Jurkat, Clone E6-1 (cell line): ENCODE results near the gene DNAH9.

Experiments
- DNase-seq: peaks from one replicate; pipeline ENCODE4 v3.0.0-alpha.2; 2011; ENCODE audit warnings: low read depth, low spot score
- H3K4me3 ChIP-seq: 2 replicates; pipeline ENCODE4 v1.5.1; 2011; ENCODE audit warnings: mild to moderate bottlenecking, low read length, control low read depth, moderate library complexity

DNAH9 gene

DNA sequence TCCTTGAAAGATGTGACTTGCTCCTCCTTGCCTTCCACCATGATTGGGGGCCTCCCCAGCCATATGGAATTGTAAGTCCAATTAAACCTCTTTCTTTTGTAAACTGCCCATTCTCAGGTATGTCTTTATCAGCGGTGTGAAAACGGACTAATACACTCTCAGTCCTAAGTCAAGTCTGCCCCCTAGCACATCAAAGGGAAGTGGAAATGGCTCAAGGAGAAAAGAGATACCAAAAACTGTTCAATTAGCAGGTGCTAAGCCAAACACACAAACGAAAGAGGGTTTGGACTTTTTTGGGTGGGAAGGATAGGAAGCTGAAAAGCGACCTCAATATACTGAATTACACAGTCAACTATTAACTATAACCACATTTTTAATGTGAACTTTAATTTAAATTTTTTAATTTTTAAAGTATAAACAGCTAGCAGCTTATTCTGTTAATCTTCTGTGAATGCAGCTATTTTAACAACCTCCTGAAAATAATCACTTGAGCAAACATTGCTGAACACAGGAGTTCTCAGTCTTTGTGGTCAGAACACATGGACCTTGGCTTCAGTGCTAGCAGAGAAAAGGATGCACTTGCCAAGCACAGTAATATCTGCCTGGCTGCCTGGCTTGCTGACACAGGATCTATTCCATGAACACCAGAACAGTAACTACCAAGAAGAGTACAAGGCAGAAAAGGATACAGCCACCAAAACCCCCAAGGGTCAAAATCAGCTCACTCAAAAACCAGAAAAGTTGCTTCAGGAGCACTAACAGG lies 388.1 kb downstream of the DNAH9 start:
- DNase-seq = no peak
- no peak overlapping the region for H3K4me3 ChIP-seq

DNA sequence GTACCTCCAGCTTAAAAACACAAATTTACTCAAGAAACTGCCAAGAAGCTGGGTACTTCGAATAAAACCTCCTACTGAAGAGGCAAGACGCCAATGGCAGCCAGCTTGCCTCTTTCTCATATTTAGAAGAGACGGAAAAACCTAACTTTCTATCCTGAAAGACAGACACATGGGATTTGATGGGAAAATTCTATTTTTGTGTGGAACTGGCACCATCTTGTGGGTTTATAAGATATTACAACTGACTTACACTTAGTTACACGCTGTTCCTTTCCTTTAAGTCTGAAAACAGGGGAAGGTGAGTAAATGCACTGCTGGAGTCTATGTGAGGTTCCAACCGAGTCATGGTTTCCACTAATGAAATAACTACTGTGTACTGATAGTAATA lies 388.7 kb downstream of the DNAH9 start:
- no peak for DNase-seq
- H3K4me3 ChIP-seq = no peak overlapping the region

DNA sequence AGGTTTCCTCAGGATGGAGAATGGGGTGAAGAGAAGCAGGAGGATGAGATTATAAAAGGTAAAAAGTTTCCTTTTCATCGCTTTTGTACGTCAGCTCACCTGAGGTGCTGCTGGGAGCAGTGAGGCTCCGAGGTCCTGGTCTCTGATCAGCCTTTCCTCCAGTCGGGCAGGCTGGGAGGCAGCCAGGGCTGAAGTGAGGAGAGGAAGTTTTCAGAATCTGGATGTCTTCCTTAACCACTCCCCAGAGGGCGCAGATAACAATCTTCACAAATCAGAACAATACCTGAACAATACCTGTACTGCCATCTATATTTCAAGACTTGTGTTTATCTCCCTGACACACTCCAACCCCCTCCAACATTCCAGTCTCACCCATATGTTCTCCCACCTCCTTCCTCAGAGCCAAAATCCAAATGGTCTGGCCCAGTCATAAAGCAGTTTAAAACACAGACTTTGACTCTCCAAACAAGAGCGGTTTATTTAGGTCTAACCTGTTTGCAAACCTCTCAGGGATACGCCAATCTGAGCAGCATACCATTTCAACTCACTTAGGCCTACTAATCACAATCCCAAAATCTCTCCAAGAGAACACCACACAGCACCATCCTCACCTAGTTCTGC lies 392.2 kb downstream of the DNAH9 start:
- no peak overlapping the region for H3K4me3 ChIP-seq
- DNase-seq = no peak

DNA sequence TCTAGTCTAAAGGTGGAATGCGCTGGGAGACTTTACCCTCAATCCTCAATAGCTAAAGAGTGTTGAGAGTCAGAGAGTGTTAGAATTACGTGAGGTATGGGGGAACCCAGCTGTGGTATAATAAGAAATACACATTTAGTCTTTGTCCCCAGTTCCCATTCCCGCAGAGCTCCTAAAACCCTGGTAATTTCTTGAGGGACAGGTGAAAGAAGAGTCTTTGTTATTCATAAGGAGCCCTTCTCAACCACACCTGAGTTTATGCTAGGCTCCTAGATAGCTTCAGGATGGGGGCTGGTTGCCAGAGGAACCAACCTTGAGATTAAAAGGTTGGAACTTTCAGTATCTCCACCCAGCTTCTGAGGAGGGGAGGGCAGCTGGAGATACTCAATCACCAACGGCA lies 393.2 kb downstream of the DNAH9 start:
- DNase-seq = no peak
- no peak overlapping the region for H3K4me3 ChIP-seq

DNA sequence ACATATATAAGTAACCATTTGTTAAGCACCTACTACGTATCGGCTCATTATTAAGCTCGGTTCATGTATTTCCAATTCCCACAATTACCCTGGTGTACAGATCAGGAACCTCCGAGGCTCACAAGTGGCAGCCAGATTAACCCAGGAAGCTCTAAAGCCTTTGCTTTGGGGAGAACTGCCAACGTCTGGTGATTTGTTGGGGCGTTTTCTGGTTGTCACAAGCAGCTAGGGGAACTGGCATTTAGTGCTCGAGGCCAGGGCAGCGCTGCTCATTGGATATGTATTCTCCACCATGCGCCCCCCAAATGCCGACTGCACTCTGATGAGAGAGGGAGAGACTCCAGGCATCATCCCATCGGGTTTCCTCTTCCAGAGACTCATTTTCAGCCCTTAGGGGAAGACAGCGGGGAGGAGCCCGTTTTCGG lies 398.5 kb downstream of the DNAH9 start:
- H3K4me3 ChIP-seq = peak overlapping the region; percentile 89
- peak; percentile 44 for DNase-seq

DNA sequence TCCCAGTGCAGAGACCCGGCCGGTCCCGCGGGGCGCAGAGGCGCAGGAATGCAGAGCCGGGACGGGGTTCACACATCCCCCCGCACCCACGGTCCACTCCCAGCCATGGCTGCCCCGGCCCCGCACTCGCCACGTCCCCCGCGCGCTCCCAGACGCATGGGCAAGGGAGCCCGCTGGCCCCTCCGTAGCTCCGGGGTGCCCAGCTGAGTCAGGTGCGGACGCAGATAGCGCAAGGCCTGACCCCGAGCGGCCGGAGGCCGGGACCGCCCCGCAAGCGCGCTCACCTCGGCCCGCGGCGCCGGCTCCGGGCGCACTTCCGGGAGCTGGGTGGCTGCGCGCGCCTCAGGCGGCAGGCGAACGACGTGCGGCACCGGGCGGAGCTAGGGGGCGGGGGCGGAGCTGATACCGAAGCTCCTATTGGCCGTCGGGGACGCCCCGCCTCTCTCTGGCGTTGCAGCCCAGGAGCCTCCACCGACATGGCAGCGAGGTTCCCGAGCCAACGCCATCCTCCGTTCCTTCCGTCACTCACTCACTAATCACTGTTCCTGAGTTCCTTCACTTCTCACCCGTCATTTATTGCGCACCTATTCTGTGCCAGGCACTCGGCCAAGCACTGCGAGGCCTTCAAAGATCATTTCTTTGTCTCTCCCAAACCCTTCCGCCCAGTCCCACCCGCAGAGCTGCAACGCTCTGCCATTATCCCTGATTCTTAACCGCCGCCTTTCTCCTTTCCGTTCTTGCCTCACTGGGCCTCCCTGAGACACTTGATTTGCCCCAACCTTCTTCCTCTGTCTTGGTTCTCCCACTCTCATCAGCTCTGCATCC lies 399.1 kb downstream of the DNAH9 start, which contains the start of gene ZNF18:
ZNF18 (minus strand) TSS at position 329 of the 825 bp plus-strand sequence. CDS start 4,646 bp downstream, outside the sequence.
- H3K4me3 ChIP-seq = peak within 1 kb of the TSS; percentile 89
- peak; percentile 83 for DNase-seq

DNA sequence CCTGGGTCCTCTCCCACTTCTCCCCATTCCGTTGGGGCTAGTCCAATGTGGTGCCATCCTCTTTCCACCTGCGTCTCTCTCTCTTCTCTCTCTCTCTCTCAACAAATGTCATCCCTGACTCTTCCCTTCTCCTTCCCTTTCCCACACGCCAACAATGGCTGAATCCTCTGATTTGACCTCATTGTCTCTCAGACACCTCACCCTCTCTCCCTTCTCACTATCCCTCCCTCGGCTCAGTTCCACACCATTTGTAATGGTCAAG lies 399.6 kb downstream of the DNAH9 start:
- no peak for DNase-seq
- H3K4me3 ChIP-seq = peak overlapping the region; percentile 89

DNA sequence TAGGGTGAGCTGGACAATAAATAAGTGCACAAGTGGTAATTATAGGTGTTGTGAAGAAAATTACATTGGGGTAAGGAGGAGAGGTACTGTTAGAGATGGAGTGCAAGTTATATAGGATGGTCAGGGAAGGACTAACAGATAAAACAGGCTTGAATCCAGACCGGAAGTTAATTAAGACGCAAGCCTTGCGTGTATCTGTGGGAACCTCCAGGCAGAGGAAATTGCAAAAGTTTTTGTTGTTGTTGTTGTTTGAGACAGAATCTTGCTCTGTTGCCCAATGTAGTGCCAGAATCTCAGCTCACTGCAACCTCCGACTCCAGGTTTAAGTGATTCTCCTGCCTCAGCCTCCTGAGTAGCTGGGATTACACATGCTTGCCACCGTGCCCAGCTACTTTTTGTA lies 401.4 kb downstream of the DNAH9 start:
- DNase-seq = no peak

DNA sequence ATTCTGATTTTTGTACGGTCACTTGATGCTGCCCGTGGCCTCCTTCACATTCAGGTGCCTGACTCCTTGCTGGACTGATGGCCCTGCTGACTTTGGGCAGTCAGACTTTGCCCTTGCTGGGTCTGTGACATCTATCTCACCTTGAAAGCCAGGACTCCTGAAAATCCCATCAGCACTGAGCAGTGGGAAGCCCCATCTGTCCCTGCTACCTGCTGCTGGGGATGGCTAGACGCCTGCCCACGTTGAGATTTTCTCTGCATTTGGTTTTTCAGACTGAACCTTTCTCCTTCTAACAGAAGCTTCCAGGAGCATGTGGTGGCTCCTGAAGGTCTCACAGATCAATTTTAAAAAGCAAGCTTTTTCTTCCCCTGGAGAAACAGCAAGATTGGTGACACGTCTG lies 409.2 kb downstream of the DNAH9 start:
- no peak for DNase-seq
- no peak overlapping the region for H3K4me3 ChIP-seq

More for the DNA sequence above, 401.4 kb downstream of the DNAH9 start:
- no peak overlapping the region for H3K4me3 ChIP-seq
